H1 (cell line): ENCODE data around the gene PRXL2A. TPM values are rescaled to one million over a fixed set of nuclear protein-coding genes. Genes with fewer than 3 reads are reported as not detected.

Source experiments
- BRCA1 ChIP-seq: IDR thresholded peaks from 2 replicates; pipeline ENCODE4 v1.6.1; 2012; ENCODE audit warnings: low read depth, low read length, improper control_type of control experiment
- polyA plus RNA-seq, 7 experiments: library from polyadenylated mRNA; depleted of rRNA in 3 of 7; stranded (reverse) in 5 of 7; unstranded in 2 of 7; fragments of >200 nt in 5 of 7; fragments of 200-250 nt in 2 of 7; gene quantifications; 1 replicate in 5 of 7; 2 replicates in 1 of 7; 4 replicates in 1 of 7; pipeline versions ENCODE4 v1.2.1 to v1.2.3, GENCODE V29; 2011 to 2013; ENCODE audit warnings: missing spikeins in 2 of 7, mixed read lengths in 2 of 7
- total RNA-seq: library from RNA; stranded (reverse); fragmentation: NEBNext Ultra II Directional; extraction: Animal tissue kit (Norgen Biotek cat#: 25700); gene quantifications from 2 replicates; pipeline ENCODE4 v1.2.1, GENCODE V29; 2021

The PRXL2A gene
- total and polyA plus RNA-seq, 2 of the 8 experiments (the other 6 are each of a cell fraction or from before 2014, with no cell fraction given) = 13.4 to 58.3 TPM

DNA sequence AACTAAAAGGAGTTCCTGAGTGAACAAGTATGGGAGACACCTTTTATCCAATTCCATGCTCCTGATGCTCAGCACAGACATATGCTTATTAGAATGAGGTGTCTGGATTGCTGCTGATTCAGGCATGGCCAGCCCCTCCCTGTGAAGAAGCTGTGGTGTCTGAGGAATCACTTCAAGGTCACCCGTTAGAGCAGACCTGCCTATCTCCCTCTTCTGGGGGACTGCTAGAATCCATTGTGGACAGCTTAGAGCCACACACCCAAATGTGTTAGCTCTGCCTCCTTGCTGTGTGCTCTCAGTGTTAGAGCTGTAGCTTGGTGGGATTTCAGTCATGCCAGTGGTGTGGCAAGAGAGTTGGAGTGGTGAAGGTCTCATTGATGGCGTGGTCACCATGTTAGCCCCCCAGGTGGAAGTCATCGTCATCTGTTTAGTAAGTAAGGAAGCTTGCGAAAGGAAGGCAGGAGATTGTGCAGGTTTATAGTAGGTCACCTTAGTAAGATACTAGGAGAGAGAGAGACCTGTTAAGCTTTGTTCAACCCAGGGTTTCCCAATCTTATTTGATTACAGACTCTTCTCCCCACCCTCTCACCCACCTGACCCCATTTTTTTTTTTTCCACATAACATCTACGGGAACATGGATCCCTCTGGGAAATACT is 12.8 kb downstream of the PRXL2A start (continued):
- TF ChIP-seq BRCA1 = no peak
